HG02588 (cell line): ENCODE measurements around the gene TREH.

Experiments
- ATAC-seq: cut with Tn5 transposase; IDR thresholded peaks from one replicate; pipeline ENCODE4 v1.9.1; 2021; ENCODE audit warnings: mild to moderate bottlenecking, moderate library complexity; ENCODE audit not compliant: unreplicated experiment

TREH gene

DNA sequence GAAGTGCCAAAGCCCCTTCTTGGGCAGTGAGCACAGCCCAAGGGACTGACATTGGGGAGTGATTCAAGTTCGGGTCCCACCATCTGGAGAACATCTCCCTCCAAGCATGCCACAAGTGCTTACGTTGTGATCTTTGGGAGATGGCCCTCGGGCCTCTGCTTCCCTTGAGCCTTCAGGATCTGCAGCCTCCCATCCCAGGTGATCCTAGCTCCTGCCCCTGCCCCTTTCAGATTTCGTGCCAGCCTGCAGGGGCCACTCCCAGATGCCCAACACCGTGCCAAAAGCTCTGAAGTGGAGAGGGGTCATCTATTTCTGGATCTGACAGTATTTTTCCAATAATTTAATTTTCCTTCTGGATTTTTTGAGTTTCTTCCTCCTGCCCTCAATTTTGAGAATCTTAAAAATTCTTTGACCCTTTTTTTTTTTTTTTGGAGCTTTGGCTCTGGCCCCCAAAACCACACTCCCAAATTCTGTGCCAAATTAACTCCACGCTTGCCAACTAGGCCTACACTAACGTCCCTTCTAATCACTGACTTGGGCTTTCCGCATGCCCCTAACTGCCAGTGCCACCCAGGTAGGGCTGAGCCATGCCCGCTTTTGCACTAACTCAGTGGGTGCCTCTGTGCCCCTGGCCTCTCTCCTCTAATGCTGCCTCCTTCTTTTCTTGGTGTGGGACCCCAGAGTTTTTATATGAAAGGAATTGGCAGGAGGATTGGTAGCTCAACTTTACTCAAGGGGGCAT, 46.7 kb downstream of the TREH start:
- no peak for ATAC-seq

DNA sequence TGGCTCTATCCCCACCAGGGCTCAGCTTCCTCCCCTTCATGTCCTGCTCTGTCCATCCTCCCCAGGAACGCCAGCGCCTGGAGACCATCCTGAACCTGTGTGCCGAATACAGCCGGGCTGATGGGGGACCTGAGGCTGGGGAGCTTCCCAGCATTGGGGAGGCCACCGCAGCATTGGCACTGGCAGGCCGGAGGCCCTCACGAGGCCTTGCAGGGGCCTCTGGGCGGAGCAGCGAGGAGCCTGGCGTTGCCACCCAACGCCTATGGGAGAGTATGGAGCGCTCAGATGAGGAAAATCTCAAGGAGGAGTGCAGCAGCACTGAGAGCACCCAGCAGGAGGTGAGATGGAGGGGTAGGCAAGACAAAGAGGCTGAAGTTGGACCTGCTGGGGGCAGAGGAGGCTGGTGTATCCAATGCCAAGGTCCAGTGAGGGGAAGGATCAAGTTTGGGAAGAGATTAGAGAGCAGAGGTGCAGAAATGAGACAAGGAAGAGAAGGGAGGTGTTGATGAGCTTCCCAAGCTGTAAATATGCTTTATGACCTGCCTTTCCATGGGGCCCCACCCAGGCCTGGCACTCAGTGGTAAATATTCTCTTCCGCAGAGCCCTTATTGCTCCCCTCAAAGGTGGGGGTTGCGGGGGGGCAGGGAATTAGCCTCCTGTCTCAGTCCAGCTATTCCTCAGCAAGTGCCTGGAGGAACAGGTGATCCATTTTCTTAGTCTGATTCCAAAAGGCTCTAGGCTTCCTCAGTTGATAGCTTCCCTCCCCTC, 48.1 kb downstream of the TREH start:
- ATAC-seq = no peak

DNA sequence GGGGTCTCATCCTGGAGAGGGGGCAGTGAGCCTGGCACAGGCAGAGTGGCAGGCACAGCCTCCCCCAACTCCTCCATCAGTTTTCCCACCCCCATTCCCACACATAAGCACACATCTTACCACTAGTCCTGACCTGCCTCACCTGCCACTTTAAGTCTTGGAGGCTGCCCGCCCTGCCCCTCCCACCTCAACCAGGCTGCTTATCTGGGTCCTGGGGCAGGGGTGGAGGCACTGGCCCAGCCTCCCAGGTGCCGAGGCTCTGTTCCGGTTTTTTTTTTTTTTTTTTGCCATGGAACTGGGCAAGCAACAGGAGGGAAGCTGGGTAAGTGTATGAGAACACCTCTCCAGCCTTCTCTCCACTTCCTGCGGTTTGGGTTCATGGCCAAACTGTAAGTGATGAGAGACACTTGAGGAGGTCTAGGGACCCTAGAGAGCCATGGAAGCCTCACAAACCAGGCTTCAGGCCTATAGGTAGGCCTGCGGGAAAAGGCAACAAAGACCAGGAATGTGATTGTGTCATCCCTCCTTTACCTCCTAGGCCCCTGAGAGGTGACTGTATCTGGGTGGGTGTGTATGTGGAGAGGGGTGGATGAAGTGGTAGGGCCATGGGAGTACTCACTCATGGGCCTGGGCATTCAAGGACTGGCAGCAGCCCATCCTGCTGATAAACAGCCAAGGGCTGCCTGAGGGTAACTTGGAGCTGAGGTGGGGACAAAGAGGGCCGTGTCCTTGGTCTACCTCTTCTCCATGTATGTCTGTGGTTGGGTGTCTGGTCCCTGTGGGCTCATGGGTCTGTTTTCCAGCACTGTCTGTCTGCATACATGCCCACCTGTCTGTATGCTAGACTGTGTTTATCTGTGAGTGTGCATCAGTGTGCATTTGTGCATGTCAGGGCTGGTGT, 49.4 kb downstream of the TREH start:
- no peak for ATAC-seq

DNA sequence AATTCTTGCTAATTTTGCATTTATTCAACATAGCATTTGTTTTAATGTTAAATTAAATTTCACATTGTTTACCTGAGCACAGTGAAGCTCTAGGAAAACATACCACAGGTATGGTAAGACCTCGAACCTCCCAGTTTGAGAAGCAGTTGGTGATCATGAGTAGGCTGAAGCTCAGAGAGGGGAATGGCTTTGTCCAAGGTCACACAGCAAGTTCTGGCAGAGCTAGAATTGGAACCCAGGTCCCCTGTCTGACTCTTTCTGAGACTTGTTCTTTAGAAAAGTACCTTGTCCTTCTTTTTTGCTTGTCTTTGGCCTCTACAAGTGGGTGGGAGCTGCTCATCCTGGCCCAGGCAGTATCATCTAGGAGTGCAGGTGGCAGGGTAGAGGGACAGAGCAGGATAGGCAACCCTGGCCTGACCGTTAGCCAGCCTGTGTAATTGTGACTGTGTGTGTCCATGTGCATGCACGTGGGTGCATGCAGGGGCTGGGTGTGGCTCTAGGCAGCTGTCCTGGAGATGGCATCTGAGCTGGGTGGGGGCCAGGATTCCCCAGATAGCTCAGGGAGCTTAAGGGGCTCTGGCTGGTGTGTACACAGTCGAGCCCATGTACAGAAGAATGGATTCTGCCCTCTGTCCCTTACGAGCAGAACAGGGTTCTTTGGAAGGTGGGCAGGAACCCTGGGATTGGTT, 50.4 kb downstream of the TREH start:
- no peak for ATAC-seq

DNA sequence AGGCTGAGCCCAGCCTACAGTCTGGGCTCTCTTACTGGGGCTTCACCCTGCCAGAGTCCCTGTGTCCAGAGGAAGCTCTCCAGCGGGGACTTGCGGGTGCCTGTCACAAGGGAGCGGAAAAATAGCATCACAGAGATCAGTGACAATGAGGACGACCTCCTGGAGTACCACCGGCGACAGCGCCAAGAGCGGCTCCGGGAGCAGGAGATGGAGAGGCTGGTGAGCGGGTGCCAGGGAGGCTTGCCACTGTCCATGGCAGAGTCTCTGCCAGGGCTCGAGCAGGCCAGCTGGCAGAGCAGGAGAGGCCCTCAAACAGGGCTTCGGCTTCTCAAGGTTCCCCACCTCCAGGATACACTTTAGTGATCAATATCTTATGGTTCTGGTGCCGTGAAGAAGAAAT, 51.0 kb downstream of the TREH start:
- no peak for ATAC-seq

DNA sequence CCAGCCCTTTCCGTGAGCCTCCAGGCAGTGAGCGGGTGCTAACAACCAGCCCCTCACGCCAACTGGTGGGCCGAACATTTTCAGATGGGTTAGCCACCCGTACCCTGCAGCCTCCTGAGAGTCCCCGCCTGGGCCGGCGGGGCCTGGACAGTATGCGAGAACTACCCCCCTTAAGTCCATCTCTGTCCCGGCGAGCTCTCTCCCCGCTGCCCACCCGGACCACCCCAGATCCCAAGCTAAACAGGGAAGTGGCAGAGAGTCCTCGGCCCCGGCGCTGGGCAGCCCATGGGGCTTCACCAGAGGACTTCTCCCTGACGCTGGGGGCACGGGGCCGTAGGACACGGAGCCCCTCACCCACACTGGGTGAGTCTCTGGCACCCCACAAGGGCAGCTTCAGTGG, 51.4 kb downstream of the TREH start:
- no peak for ATAC-seq

DNA sequence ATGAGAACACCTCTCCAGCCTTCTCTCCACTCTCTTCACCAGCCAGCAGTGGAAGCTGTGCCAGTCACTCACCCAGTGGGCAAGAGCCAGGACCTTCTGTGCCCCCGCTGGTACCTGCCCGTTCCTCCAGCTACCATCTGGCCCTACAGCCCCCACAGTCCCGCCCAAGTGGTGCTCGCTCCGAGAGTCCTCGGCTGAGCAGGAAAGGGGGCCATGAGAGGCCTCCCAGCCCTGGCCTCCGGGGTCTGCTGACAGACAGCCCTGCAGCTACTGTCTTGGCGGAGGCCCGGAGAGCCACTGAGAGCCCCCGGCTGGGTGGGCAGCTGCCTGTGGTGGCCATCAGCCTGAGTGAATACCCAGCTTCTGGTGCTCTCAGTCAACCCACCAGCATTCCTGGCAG, 51.9 kb downstream of the TREH start:
- ATAC-seq = no peak

DNA sequence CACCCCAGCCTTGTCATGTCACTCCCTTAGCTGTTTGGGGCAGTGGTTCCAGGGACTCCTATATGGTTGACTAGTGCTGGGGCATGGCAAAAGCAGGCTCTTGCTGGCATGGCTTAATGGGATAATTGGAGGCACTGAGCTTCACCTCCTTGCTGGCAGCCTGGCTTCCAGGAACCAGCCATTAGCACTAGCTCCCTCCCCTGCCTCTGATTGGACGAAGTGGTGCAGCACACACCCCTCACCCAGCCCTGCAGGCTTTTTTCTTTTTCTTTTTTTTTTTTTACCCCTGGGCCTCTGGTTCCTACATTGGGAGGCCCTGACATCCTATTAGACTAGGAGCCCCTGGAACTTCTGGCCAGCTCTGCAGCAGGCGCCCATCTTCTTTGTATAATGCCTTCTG, 53.5 kb downstream of the TREH start:
- no peak for ATAC-seq

DNA sequence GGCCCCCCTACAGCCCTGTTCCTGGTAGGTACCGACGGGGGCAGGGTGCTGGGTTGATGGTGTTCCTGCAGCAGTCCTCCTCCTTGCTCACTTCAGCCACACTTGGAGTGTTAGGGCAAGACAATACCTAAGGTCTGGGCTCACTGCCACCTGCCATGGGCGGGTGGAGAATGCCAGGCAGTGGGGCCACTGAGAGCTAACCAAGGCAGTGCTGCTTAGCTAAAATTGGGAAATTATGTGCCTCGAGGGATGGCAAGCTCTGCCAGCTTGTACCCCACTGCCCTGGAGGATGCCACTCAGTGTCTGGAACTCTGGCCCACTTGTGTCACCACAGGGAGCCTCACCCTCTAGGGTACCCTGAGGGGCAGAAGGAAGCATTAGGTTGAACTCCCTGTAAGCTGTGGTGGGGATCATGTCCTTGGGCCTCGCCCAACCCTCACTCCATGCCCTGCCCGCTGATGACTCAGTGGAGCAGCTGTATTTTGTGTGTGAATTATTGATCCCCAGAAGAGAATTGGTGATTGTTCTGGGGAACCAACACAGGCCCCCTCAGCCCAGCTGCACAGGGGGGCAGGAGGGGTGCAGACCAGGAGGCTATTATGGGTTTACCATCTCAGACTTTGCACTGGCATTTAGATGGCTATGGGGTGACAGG, 54.3 kb downstream of the TREH start:
- ATAC-seq = no peak

DNA sequence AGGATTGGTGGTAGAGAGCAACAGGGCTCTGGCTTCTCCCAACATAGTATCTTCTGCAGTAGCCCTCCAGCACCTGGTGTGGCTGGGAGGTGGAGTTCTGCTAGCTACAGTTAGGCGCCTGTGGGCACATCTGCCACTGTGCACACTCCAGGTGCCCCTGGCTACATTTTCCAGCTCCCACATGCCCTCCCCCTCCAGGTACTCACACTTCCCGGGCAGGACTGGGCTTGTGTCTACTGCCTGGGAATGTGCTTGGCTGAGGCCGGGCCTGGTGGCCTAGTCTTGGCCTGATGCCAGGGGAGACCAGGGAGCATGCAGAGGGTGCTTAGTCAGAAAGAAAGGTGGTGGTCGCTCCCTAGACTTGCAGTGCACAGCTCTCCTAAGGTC, 56.2 kb downstream of the TREH start:
- ATAC-seq = no peak

DNA sequence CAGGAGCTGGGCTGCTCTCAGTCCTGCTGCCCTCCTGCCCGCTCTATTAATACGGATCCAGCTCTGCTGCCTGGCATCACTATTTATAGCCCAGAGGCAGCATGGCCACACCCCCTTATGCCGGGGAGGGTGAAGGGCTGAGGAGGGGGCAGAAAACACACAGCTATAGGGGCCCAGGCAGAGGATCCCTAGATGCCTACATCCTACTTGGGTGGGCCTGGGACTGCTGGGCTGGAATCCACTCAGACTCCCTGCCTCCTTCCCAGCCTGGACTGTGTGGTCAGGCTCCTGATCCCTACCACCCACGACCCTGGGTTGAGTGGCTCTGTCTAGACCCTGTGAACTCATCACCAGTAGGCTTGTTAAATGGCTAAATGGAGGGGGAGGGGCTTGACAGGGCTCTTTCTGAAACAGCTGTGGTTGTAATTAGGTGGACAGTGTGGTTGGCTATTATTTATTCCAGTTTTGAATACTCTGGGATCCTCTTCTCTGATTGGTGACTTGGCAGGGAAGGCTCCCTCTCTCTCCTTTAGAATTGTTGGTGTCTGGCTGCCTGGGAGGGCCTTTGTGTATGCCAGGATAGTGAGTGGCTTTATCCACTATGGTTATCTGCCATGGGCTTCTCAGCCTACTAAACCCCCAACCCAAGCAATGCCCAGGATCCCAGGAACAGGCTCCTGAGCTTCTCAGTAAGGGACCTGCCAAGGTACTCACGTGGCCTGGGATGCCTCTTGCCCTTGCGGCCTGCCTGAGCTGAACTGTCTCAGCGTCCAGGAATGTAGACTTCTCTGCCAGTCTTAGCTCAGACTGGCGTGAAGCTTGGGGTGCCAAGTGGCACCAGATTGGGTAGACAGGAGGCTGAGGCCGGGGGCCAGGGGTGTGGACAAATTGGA, 56.8 kb downstream of the TREH start:
- ATAC-seq = no peak

DNA sequence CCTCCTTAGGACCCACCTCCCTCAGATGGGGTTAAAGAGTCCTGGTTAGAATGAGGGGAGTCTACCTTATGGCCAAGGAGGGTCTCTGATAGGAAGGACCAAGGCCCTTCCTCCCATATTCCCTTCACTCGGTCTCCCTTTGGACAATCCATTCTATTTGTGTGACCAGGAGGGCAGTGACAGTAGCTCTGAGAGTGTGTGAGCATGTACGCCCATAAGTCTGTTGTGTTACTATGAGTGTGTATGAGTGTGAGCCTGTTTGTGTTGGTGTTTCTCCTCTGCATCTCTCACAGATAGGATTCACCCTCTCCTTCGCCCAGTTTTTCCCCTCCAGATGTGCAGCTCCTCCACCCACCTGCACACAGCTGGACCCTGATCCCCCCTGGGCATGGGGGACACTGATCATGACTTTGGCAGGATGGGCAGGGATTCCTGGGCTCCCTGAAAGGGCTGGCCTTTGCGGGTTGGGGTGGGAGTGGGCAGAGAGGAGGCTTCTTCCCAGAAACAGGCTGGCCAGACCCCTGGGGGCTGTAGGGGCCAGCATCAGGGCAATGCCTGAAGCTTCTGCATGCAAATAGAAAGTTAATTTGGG, 57.6 kb downstream of the TREH start:
- ATAC-seq = no peak

DNA sequence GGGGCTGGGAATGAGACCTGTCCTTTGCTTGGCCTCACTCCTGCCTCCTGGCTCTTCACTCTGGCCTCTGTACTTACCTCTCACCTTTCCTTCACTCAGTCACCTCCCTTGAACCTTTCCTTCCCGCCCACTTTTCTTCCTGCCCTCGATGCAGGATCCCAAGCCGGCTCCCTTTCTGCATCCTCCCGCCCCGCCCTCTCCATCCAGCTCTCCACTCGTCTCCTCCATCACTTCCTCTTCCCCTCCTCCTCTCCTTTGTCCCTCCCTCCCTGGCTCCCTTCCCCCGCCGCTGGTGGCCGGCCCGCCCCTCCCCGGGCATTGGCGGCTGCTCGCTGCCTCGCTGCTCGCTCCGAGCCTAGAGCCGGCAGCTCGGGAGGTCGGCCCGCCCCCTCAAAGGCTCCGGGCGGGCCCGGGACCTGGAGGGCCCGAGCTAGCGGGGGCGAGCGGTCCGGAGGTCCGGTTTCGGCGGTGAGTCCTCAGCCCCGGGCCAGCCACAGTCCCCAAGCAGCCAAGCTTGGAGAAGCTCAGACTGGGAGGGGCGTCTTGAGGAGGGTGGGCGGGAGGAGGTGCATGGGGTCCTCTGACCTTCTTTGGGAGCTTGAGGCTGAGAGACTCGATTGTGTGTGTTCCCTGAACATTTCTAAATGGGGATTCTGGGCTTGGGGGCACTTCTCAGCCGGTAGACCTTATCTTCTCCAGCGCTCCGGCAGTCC, 58.2 kb downstream of the TREH start:
- no peak for ATAC-seq

DNA sequence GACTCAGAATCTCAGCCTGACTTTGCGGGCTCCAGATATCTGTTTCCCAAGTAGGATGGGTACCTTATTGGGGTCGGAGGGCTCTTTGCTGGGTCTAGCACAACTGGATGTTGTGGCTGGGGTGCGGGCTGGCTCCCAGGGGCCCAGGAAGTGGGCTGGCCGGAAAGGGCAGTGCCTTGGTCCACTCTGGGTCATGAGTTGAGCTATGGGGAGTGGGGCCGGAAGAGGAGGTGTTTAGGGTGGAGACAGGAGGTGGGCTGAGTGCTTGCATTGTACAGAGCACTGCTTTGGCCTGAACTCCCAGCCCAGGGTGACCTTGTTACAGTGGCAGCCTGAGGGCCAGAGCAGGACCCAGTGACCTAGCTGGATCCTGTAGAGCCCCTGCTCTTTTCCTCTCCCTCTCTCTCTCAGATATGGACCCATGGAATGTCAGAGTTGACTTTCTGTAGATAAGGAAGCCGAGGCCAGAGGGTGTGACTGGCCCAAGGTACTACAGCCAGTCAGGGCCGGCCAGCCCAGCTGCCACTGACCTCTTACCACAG, 58.9 kb downstream of the TREH start:
- no peak for ATAC-seq

DNA sequence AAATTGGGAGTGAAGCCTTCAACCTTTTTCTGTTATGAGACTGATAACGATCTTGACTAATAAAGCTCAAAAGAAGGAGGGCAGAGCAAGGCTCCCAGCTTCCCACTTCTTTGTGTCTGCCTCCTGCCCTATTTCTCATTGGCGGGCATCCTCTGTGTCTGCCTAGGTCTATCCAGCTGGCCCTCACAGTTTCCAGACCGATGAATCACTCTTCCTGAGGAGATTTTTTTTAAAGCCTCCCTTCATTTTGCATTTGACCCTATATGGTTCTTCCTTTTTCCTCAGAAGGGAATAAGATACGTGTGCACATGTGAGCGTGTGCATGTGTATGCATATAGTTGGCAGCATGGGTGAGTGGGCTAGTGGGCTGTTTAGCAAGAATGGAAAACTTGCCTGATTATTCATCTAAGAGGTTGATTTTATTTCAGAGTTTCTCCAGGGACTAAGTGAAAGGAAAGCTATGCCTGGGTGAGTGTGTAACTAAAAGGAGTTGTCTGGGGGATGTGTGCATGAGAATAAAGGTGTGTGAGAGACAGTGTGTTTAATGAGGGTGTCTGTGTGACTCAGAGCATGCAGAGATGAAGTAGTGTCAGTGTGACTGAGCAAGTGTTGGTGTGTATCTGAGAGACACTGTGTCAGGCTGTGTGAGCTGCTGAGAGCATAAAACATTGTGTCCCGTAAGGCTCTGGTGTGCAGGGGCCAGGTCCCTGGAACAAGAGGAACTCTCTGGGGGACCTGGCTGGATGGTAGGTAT, 59.8 kb downstream of the TREH start:
- ATAC-seq = no peak

DNA sequence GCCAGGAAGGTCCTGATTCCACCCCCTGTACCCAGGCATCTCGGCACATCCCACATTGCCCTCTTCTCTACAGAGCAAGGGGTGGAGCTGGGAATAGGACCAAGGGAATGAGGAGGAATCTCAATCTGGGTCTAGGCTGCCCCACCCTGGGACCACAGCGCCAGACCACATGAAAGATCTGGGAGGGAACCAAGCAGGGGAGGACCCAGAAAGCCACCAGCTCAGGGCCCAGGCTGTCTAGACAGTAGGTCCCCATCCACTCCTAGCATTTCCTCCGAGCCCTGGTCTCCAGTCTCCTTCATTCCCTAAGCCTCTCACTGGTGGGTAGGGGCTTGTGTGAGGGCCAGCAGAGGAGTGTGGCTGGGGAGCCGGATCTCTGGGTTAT, 60.5 kb downstream of the TREH start:
- ATAC-seq = no peak
